OCI-LY3 (cell line): Measurements from ENCODE around the gene PRUNE2.

Experiments used
- H2AFZ ChIP-seq: fragments of 200-600, 300-600 bp; shearing (Covaris generic); 2 replicates; pipeline ENCODE4 v1.6.0; 2014; ENCODE audit warnings: antibody characterized with exemption, low read depth, low read length
- H3K27ac ChIP-seq: fragments of 200-600, 300-600 bp; sonication (generic); 2 replicates; pipeline ENCODE4 v1.5.1; 2014; ENCODE audit warnings: mild to moderate bottlenecking, low read length, moderate library complexity, mixed read lengths
- H3K27me3 ChIP-seq: fragments of 200-600, 300-600 bp; sonication (generic); 2 replicates; pipeline ENCODE4 v1.6.1; 2014; ENCODE audit warnings: low read depth, low read length, mixed read lengths
- H3K36me3 ChIP-seq: fragments of 200-600, 300-600 bp; sonication (generic); replicated peaks from 2 replicates; pipeline ENCODE3; 2014; ENCODE audit warnings: low read depth, low read length, mixed read lengths
- H3K4me1 ChIP-seq: fragments of 300-600, 200-600 bp; sonication (generic); 2 replicates; pipeline ENCODE4 v1.6.1; 2014; ENCODE audit warnings: low read length, mixed read lengths
- H3K4me2 ChIP-seq: fragments of 200-600, 300-600 bp; sonication (generic); 2 replicates; pipeline ENCODE4 v1.6.1; 2014; ENCODE audit warnings: low read length, mixed read lengths
- H3K4me3 ChIP-seq: fragments of 300-600, 200-600 bp; sonication (generic); 2 replicates; pipeline ENCODE4 v1.5.1; 2014; ENCODE audit warnings: antibody characterized with exemption, mild to moderate bottlenecking, low read length, moderate library complexity
- H3K79me2 ChIP-seq: fragments of 300-600, 200-600 bp; shearing (Covaris generic); 2 replicates; pipeline ENCODE4 v1.6.1; 2014; ENCODE audit warnings: mild to moderate bottlenecking, low read length, mixed read lengths
- H3K9ac ChIP-seq: fragments of 300-600, 200-600 bp; shearing (Covaris generic); 2 replicates; pipeline ENCODE4 v1.6.0; 2014; ENCODE audit warnings: mild to moderate bottlenecking, low read length, moderate library complexity
- H3K9me3 ChIP-seq: fragments of 200-600, 300-600 bp; shearing (Covaris generic); 2 replicates; pipeline ENCODE4 v1.6.1; 2014; ENCODE audit warnings: low read length, mixed read lengths; ENCODE audit not compliant: insufficient read depth
- H4K20me1 ChIP-seq: fragments of 200-600, 300-600 bp; sonication (generic); 2 replicates; pipeline ENCODE4 v1.6.1; 2016; ENCODE audit warnings: low read length, mixed read lengths; ENCODE audit not compliant: insufficient read depth
- CTCF ChIP-seq: fragments of 200-600, 300-600 bp; sonication (generic); IDR thresholded peaks from 2 replicates; pipeline ENCODE4 v1.5.1; 2014; ENCODE audit warnings: antibody characterized with exemption, low read length, low read depth
- EZH2phosphoT487 ChIP-seq: fragments of 200-600 bp; shearing (Covaris generic); IDR thresholded peaks from 2 replicates; pipeline ENCODE4 v1.6.1; 2018; ENCODE audit warnings: antibody characterized with exemption, mixed run types, low read depth

Gene PRUNE2

GRCh38 chr9:76642074-76642473, 263.8 kb downstream of the PRUNE2 start:
- Histone ChIP-seq H3K4me2 (no peak overlapping the region), H3K27me3 (peaks cover 47% of the 10 kb centered on the region), H3K79me2 (no peaks in the 10 kb centered on the region), H3K4me3 (no peak overlapping the region), H3K27ac (no peak overlapping the region), H4K20me1 (no peaks in the 10 kb centered on the region), H3K36me3 (no peaks in the 10 kb centered on the region), H3K9me3 (no peaks in the 10 kb centered on the region), H2AFZ (no peak overlapping the region), H3K4me1 (peaks cover 15% of the 10 kb centered on the region), H3K9ac (no peak overlapping the region)
- no peak for TF ChIP-seq EZH2phosphoT487
- no peak for TF ChIP-seq CTCF

- H3K9ac ChIP-seq = no peak overlapping the region
- H2AFZ ChIP-seq = no peak overlapping the region
- no peak overlapping the region for H3K27ac ChIP-seq
- H4K20me1 ChIP-seq = no peaks in the 10 kb centered on the region
- H3K4me3 ChIP-seq = no peak overlapping the region
- no peak overlapping the region for H3K4me2 ChIP-seq
- no peaks in the 10 kb centered on the region for H3K36me3 ChIP-seq
- H3K79me2 ChIP-seq = no peaks in the 10 kb centered on the region
- H3K27me3 ChIP-seq = peaks cover 31% of the 10 kb centered on the region
- TF ChIP-seq EZH2phosphoT487 = no peak
- TF ChIP-seq CTCF = no peak
- peaks cover 1% of the 10 kb centered on the region; the same call in 1 of the 2 replicates for H3K4me1 ChIP-seq
- no peaks in the 10 kb centered on the region for H3K9me3 ChIP-seq
These were observed 267.9 kb downstream of the PRUNE2 start for GRCh38 chr9:76638001-76638400.

GRCh38 chr9:76637416-76637815, 268.5 kb downstream of the PRUNE2 start:
- TF ChIP-seq EZH2phosphoT487 = no peak
- no peak for TF ChIP-seq CTCF
- Histone ChIP-seq H2AFZ (no peak overlapping the region), H3K27ac (no peak overlapping the region), H3K27me3 (peaks cover 26% of the 10 kb centered on the region), H3K4me2 (no peak overlapping the region), H3K9me3 (no peaks in the 10 kb centered on the region), H3K4me1 (no peaks in the 10 kb centered on the region), H3K9ac (no peak overlapping the region), H4K20me1 (no peaks in the 10 kb centered on the region), H3K4me3 (no peak overlapping the region), H3K36me3 (no peaks in the 10 kb centered on the region), H3K79me2 (no peaks in the 10 kb centered on the region)

- no peaks in the 10 kb centered on the region for H3K4me1 ChIP-seq
- H3K79me2 ChIP-seq = no peaks in the 10 kb centered on the region
- no peak overlapping the region for H3K27ac ChIP-seq
- H3K36me3 ChIP-seq = no peaks in the 10 kb centered on the region
- no peak overlapping the region for H3K4me2 ChIP-seq
- no peak overlapping the region for H3K4me3 ChIP-seq
- H2AFZ ChIP-seq = no peak overlapping the region
- peaks cover 13% of the 10 kb centered on the region for H3K27me3 ChIP-seq
- TF ChIP-seq CTCF (no peak), EZH2phosphoT487 (no peak)
- no peak overlapping the region for H3K9ac ChIP-seq
- H4K20me1 ChIP-seq = no peaks in the 10 kb centered on the region
- no peaks in the 10 kb centered on the region for H3K9me3 ChIP-seq
These were observed 271.4 kb downstream of the PRUNE2 start for GRCh38 chr9:76634356-76635054.
